GM12878 (cell line): Measurements from ENCODE around the gene COG1.

ENCODE experiments used
- BRCA1 ChIP-seq: IDR thresholded peaks from 2 replicates; pipeline ENCODE4 v1.6.1; 2011; ENCODE audit warnings: low read depth, low read length, improper control_type of control experiment
- CHD2 ChIP-seq: IDR thresholded peaks from 2 replicates; pipeline ENCODE4 v1.6.1; 2011; ENCODE audit warnings: low read depth, low read length, improper control_type of control experiment, borderline replicate concordance
- EZH2 ChIP-seq: IDR thresholded peaks from 2 replicates; pipeline ENCODE4 v1.6.1; 2012; ENCODE audit warnings: low read depth, mild to moderate bottlenecking, control low read depth, inconsistent platforms, low read length, borderline replicate concordance; ENCODE audit not compliant: control insufficient read depth
- POLR2A ChIP-seq: IDR thresholded peaks from 2 replicates; pipeline ENCODE4 v1.6.1; 2011; ENCODE audit warnings: low read depth, mild to moderate bottlenecking, low read length
- RAD21 ChIP-seq: IDR thresholded peaks from 2 replicates; pipeline ENCODE4 v1.6.1; 2011; ENCODE audit warnings: mild to moderate bottlenecking, low read depth, low read length, moderate library complexity; ENCODE audit not compliant: insufficient read depth
- RCOR1 ChIP-seq: conservative IDR thresholded peaks from 2 replicates; pipeline ENCODE4 v1.6.1; 2012; ENCODE audit warnings: low read depth, low read length, improper control_type of control experiment
- SIN3A ChIP-seq: IDR thresholded peaks from 2 replicates; pipeline ENCODE4 v1.6.1; 2012; ENCODE audit warnings: low read depth, low read length, improper control_type of control experiment
- ZNF274 ChIP-seq: IDR thresholded peaks from one replicate; pipeline ENCODE4 v1.8.0; 2011; ENCODE audit not compliant: insufficient read length, insufficient read depth
- TF ChIP-seq, protein P1 (sequence below): IDR thresholded peaks from 2 replicates; pipeline ENCODE4 v1.6.1; 2011; ENCODE audit warnings: low read depth, mild to moderate bottlenecking, low read length, moderate library complexity, borderline replicate concordance; ENCODE audit errors: extremely low read depth
- TF ChIP-seq, protein P2 (sequence below), 3 experiments: IDR thresholded peaks in 2 of 3; conservative IDR thresholded peaks in 1 of 3; 2 replicates each; pipeline ENCODE4 v1.5.1; 2011; ENCODE audit warnings: low read depth in 3 of 3, low read length in 3 of 3, mild to moderate bottlenecking in 3 of 3, control low read depth in 2 of 3, moderate library complexity in 2 of 3, inconsistent platforms in 1 of 3, mixed read lengths in 1 of 3; ENCODE audit not compliant: control insufficient read depth in 2 of 3, insufficient read depth in 1 of 3; ENCODE audit errors: extremely low read depth in 1 of 3

DNA sequence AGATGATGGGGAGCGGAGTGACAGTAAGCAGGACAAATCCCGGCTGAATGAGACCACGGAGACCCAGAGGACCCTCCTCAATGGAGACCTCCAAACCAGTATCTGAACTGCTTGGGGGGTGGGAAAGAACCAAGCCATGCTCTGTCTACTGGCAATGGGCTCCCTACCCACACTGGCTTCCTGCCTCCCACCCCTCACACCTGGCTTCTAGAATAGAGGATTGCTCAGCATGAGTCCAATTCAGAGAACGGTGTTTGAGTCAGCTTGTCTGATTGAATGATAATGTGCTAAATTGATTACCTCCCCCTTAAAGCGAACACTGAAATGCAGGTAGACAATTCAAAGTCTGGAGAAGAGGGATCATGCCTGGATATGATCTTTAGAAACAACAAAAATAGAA, 22.5 kb upstream of the COG1 start:
- TF ChIP-seq SIN3A = no peak
- TF ChIP-seq RCOR1 = no peak
- TF ChIP-seq, protein P1, sequence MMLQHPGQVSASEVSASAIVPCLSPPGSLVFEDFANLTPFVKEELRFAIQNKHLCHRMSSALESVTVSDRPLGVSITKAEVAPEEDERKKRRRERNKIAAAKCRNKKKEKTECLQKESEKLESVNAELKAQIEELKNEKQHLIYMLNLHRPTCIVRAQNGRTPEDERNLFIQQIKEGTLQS = no peak
- TF ChIP-seq CHD2 = no peak
- TF ChIP-seq ZNF274 = no peak
- TF ChIP-seq RAD21 = no peak
- TF ChIP-seq, protein P2, sequence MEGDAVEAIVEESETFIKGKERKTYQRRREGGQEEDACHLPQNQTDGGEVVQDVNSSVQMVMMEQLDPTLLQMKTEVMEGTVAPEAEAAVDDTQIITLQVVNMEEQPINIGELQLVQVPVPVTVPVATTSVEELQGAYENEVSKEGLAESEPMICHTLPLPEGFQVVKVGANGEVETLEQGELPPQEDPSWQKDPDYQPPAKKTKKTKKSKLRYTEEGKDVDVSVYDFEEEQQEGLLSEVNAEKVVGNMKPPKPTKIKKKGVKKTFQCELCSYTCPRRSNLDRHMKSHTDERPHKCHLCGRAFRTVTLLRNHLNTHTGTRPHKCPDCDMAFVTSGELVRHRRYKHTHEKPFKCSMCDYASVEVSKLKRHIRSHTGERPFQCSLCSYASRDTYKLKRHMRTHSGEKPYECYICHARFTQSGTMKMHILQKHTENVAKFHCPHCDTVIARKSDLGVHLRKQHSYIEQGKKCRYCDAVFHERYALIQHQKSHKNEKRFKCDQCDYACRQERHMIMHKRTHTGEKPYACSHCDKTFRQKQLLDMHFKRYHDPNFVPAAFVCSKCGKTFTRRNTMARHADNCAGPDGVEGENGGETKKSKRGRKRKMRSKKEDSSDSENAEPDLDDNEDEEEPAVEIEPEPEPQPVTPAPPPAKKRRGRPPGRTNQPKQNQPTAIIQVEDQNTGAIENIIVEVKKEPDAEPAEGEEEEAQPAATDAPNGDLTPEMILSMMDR (IDR thresholded peaks at IDR 0.05 in 2 of 3, conservative IDR thresholded peaks at IDR 0.05 in 1 of 3; ENCODE audit: control insufficient read depth in 2 of 3, extremely low read depth in 1 of 3, insufficient read depth in 1 of 3, low read depth in 3 of 3, low read length in 3 of 3) = no peak
- TF ChIP-seq POLR2A = no peak
- no peak for TF ChIP-seq BRCA1
- TF ChIP-seq EZH2 = no peak
